CD14-positive monocyte (primary cell): ENCODE measurements around the gene TMEM26. TPM values are rescaled to one million over a fixed set of nuclear protein-coding genes. Genes with fewer than 3 reads are reported as not detected.

Source experiments
- DNase-seq, 3 donors: peaks; one replicate each; pipeline ENCODE4 v3.0.0-alpha.2; 2011 to 2022
- H2AFZ ChIP-seq: 2 replicates; pipeline ENCODE4 v1.6.0; 2012; ENCODE audit warnings: mild to moderate bottlenecking, low read depth, low read length, inconsistent platforms; ENCODE audit not compliant: insufficient read depth, poor library complexity, severe bottlenecking
- H3K27ac ChIP-seq, 2 donors: 1 replicate in 1 of 2; 2 replicates in 1 of 2; pipeline ENCODE4 v1.5.1; 2012 to 2013; ENCODE audit warnings: low read length in 2 of 2, control low read depth in 1 of 2, inconsistent platforms in 1 of 2, low read depth in 1 of 2, mild to moderate bottlenecking in 1 of 2
- H3K27me3 ChIP-seq, 2 donors: one replicate each; pipeline versions ENCODE4 v1.6.0 to v1.6.1; 2011 to 2013; ENCODE audit warnings: low read length in 2 of 2; ENCODE audit not compliant: control insufficient read depth in 2 of 2, insufficient read depth in 2 of 2
- H3K36me3 ChIP-seq, 2 donors: replicated peaks in 1 of 2; 1 replicate in 1 of 2; 2 replicates in 1 of 2; pipeline versions ENCODE4 v1.5.1 to v1.6.1; 2012 to 2013; ENCODE audit warnings: low read length in 2 of 2, control low read depth in 1 of 2, inconsistent platforms in 1 of 2, mild to moderate bottlenecking in 1 of 2; ENCODE audit not compliant: insufficient read depth in 2 of 2, control insufficient read depth in 1 of 2
- H3K4me1 ChIP-seq, 2 donors: 1 replicate in 1 of 2; 2 replicates in 1 of 2; pipeline versions ENCODE4 v1.5.1 to v1.6.1; 2012 to 2013; ENCODE audit warnings: low read length in 2 of 2, control low read depth in 1 of 2, inconsistent platforms in 1 of 2, mild to moderate bottlenecking in 1 of 2, moderate library complexity in 1 of 2; ENCODE audit not compliant: insufficient read depth in 2 of 2, control insufficient read depth in 1 of 2
- H3K4me2 ChIP-seq: replicated peaks from 2 replicates; pipeline ENCODE3; 2012; ENCODE audit warnings: low read length, moderate library complexity, mild to moderate bottlenecking; ENCODE audit not compliant: poor library complexity, severe bottlenecking; ENCODE audit errors: extremely low read depth
- H3K4me3 ChIP-seq, 3 experiments: fragments of 200-600 bp in 1 of 3; sonication (generic) in 1 of 3; replicated peaks in 1 of 3; 1 replicate in 2 of 3; 2 replicates in 1 of 3; pipeline ENCODE4 v1.5.1; 2011 to 2013; ENCODE audit warnings: low read length in 3 of 3, mild to moderate bottlenecking in 3 of 3, control low read depth in 2 of 3, low read depth in 2 of 3, inconsistent platforms in 1 of 3, moderate library complexity in 1 of 3
- H3K79me2 ChIP-seq: 2 replicates; pipeline ENCODE4 v1.6.0; 2012; ENCODE audit warnings: mild to moderate bottlenecking, control low read depth, inconsistent platforms, low read length, moderate library complexity; ENCODE audit not compliant: insufficient read depth
- H3K9ac ChIP-seq: 2 replicates; pipeline ENCODE4 v1.6.0; 2017; ENCODE audit warnings: low read length, mild to moderate bottlenecking; ENCODE audit not compliant: insufficient read depth, poor library complexity, severe bottlenecking
- H3K9me3 ChIP-seq, 2 donors: replicated peaks in 1 of 2; 1 replicate in 1 of 2; 2 replicates in 1 of 2; pipeline versions ENCODE4 v1.5.1 to v1.6.1; 2012 to 2013; ENCODE audit warnings: low read length in 2 of 2, control low read depth in 1 of 2; ENCODE audit not compliant: control insufficient read depth in 1 of 2, insufficient read depth in 1 of 2
- H4K20me1 ChIP-seq: 2 replicates; pipeline ENCODE4 v1.6.0; 2012; ENCODE audit warnings: mild to moderate bottlenecking, low read length, control low read depth, moderate library complexity; ENCODE audit not compliant: insufficient read depth
- H3K27ac Mint-ChIP-seq, 7 donors: one replicate each; pipeline ENCODE4 v1.8.0; 2020; ENCODE audit warnings: mild to moderate bottlenecking in 7 of 7, mixed read lengths in 7 of 7, moderate library complexity in 6 of 7, inconsistent platforms in 2 of 7
- H3K27me3 Mint-ChIP-seq, 3 donors: one replicate each; pipeline ENCODE4 v1.8.0; 2021 to 2022; ENCODE audit warnings: low read depth in 3 of 3, mild to moderate bottlenecking in 3 of 3, mixed read lengths in 3 of 3, moderate library complexity in 3 of 3, inconsistent platforms in 1 of 3
- H3K36me3 Mint-ChIP-seq, 2 donors: one replicate each; pipeline ENCODE4 v1.8.0; 2020; ENCODE audit warnings: mixed read lengths in 2 of 2, inconsistent platforms in 1 of 2, mild to moderate bottlenecking in 1 of 2
- H3K4me1 Mint-ChIP-seq: one replicate; pipeline ENCODE4 v1.8.0; 2020; ENCODE audit warnings: mild to moderate bottlenecking, mixed read lengths
- H3K4me3 Mint-ChIP-seq, 2 donors: one replicate each; pipeline ENCODE4 v1.8.0; 2020; ENCODE audit warnings: mild to moderate bottlenecking in 2 of 2, mixed read lengths in 2 of 2, moderate library complexity in 1 of 2
- H3K9me3 Mint-ChIP-seq, 7 donors: one replicate each; pipeline ENCODE4 v1.8.0; 2020 to 2022; ENCODE audit warnings: mixed read lengths in 7 of 7, mild to moderate bottlenecking in 6 of 7, moderate library complexity in 6 of 7, inconsistent platforms in 2 of 7
- WGBS: methylation state at CpG from one replicate; pipeline ENCODE4 v1.1.5; 2013; ENCODE audit warnings: missing lambda C conversion rate; ENCODE audit not compliant: insufficient coverage; 5-methylcytosine and 5-hydroxymethylcytosine counted together
- intact Hi-C, 2 donors: fragments of 100-400 bp; cut with micrococcal nuclease; formaldehyde crosslinking; loops; one replicate each; pipeline versions ENCODE4 v1.15.0 to v1.15.1; 2023
- polyA plus RNA-seq, 3 donors: library from polyadenylated mRNA; depleted of rRNA in 1 of 3; unstranded in 2 of 3; stranded (reverse) in 1 of 3; fragments of 300-500 nt in 2 of 3; fragments of >200 nt in 1 of 3; fragmentation: Illumina TruSeq in 2 of 3; gene quantifications; 1 replicate in 2 of 3; 2 replicates in 1 of 3; pipeline ENCODE4 v1.2.3, GENCODE V29; 2012 to 2021
- TF ChIP-seq, protein P1 (sequence below): fragments of 200-600 bp; IDR thresholded peaks from one replicate; pipeline ENCODE4 v1.8.0; 2022; ENCODE audit warnings: antibody characterized with exemption, mild to moderate bottlenecking

Gene TMEM26
- polyA plus RNA-seq, 3 donors, result not detected

DNA sequence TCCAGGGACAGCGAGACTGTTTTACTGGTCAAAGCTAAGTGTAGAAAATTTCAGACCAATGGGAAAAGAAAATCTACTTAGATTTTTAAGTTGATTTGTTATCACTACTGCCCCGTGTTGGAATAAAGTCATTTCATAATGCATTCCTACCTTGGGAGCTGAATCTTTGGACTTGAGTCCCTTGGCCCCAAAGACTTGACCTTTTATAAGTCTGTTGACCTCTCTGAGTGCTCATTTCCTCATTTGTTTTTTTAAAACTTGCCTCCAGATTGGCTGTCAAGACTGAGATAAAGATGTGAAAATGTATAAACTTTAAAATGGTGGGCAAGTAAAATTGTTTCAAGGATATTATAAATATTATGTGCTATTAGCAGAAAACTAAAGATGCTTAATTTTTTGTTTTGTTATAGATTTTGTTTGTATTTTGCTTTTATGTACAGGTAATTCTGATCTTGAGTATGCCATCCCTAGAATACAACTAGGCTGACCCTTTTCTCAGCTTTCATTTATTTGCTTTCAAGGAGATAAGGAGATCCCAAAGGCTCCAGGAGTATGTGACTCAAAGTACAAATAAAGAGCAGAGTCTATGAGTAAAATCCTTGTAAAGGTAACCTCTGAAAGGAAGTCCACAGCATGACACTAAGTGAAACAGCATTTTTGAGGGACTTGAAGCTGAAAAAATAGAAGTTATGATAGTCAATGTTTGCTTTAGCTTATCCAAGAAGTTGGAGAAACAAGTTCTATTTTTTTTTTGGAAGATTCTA is 54.6 kb downstream of the TMEM26 start:
- no peaks in the 10 kb centered on the region for H4K20me1 ChIP-seq
- Mint-ChIP-seq H3K9me3 (peaks cover 0 to 1% (median 0%) of the 10 kb centered on the region in 7 donors), H3K4me1 (peaks cover 32% of the 10 kb centered on the region), H3K27me3 (no peaks in the 10 kb centered on the region), H3K27ac (peak overlapping the region; percentile 95 to 98 (median 97)), H3K4me3 (no peak overlapping the region), H3K36me3 (no peaks in the 10 kb centered on the region)
- H3K4me2 ChIP-seq, result peak overlapping the region; percentile 58
- H3K4me1 ChIP-seq, result peaks cover 29% of the 10 kb centered on the region in 2 donors
- TF ChIP-seq, protein P1, sequence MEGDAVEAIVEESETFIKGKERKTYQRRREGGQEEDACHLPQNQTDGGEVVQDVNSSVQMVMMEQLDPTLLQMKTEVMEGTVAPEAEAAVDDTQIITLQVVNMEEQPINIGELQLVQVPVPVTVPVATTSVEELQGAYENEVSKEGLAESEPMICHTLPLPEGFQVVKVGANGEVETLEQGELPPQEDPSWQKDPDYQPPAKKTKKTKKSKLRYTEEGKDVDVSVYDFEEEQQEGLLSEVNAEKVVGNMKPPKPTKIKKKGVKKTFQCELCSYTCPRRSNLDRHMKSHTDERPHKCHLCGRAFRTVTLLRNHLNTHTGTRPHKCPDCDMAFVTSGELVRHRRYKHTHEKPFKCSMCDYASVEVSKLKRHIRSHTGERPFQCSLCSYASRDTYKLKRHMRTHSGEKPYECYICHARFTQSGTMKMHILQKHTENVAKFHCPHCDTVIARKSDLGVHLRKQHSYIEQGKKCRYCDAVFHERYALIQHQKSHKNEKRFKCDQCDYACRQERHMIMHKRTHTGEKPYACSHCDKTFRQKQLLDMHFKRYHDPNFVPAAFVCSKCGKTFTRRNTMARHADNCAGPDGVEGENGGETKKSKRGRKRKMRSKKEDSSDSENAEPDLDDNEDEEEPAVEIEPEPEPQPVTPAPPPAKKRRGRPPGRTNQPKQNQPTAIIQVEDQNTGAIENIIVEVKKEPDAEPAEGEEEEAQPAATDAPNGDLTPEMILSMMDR, result no peak
- H3K9ac ChIP-seq, result peak overlapping the region; percentile 69
- intact Hi-C loops, result loop anchor here (5.0 to 10.0 kb wide), 2 partner anchors 69 to 624 kb away; partner anchors contain the start of gene CDK1 (in 1 of the 2)
- H3K27me3 ChIP-seq, result no peaks in the 10 kb centered on the region
- WGBS, result 100% methylated on average over 1 of the region's 2 CpGs
- H3K36me3 ChIP-seq, result no peaks in the 10 kb centered on the region
- peak in 2 of 3 donors; percentile 26 to 33 for DNase-seq
- no peaks in the 10 kb centered on the region for H3K9me3 ChIP-seq
- H3K27ac ChIP-seq, result peak overlapping the region; percentile 45 to 97
- H3K79me2 ChIP-seq, result no peaks in the 10 kb centered on the region
- H2AFZ ChIP-seq, result no peak overlapping the region
- H3K4me3 ChIP-seq, result peak overlapping the region in 1 of 3 experiments; percentile 61

DNA sequence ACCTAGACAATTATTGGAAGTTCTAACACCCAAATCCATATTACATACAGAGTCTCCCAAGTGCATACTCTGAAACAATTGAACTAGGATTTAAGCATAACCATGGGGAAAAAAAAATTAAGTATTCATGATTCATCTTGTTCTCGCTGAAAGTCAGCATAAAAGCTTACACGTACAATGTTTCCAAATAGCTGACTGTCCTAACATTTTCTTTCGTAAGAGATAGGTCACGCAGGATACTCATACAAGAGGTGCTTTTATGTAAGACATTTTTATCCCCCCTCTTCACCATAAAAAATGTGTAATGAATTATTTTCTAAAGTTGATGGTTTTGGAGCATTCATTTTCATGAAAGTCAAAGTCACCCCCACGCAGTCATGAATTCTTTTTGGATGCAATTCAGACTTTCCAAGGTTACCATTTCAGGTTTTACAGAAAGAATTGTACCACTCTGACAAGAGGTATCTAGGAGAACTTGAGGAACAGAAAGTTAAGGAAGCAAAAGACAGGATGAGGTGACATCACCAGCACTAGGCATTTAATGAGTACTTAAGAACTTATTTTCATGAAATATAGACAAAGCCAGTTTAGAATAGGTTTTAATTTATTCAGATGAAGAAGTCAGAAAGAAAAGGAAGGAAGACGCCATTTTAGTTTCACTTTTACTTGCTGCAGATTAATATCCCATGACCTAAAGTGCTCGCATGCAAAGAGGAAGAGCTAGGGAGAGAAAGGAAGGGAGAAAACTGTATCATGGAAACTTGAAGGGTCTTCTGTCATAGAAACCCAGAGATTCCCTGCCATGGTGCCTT is 55.8 kb downstream of the TMEM26 start:
- Histone ChIP-seq H3K27me3 (no peaks in the 10 kb centered on the region), H3K79me2 (no peaks in the 10 kb centered on the region), H3K36me3 (no peaks in the 10 kb centered on the region), H3K9ac (peak overlapping the region; percentile 69), H3K4me2 (peak overlapping the region; percentile 58), H3K4me3 (peak overlapping the region; percentile 23 to 61 (median 50)), H4K20me1 (no peaks in the 10 kb centered on the region), H3K4me1 (peaks cover 29% of the 10 kb centered on the region in 2 donors), H2AFZ (no peak overlapping the region), H3K9me3 (no peaks in the 10 kb centered on the region), H3K27ac (peak overlapping the region; percentile 45 to 97)
- Mint-ChIP-seq H3K4me1 (peaks cover 32% of the 10 kb centered on the region), H3K27ac (peak overlapping the region; percentile 95 to 98 (median 97)), H3K36me3 (no peaks in the 10 kb centered on the region), H3K4me3 (peak overlapping the region; percentile 45 to 71), H3K27me3 (no peaks in the 10 kb centered on the region), H3K9me3 (peaks cover 0 to 3% (median 0%) of the 10 kb centered on the region in 7 donors)
- TF ChIP-seq, protein P1, result no peak
- no CpG with 5 or more reads among the region's 7 CpGs for WGBS
- intact Hi-C loops, result loop anchor here (5.0 to 10.0 kb wide), 2 partner anchors 70 to 623 kb away; partner anchors contain the start of gene CDK1 (in 1 of the 2)
- DNase-seq, result peak; percentile 87 to 96 (median 94)
